Muscle layer of duodenum (tissue), 2 donors: ENCODE measurements around the gene EDIL3.

Experiments used
- H3K27ac ChIP-seq: one replicate; pipeline ENCODE4 v1.7.0; 2013; ENCODE audit warnings: mild to moderate bottlenecking, low read length
- H3K27me3 ChIP-seq: one replicate; pipeline ENCODE4 v1.7.0; 2013; ENCODE audit warnings: low read depth, mild to moderate bottlenecking, control low read depth, low read length
- H3K36me3 ChIP-seq, 2 donors: one replicate each; pipeline ENCODE4 v1.7.0; 2013; ENCODE audit warnings: low read length in 2 of 2, control low read depth in 1 of 2, mild to moderate bottlenecking in 1 of 2; ENCODE audit not compliant: insufficient read depth in 2 of 2, control insufficient read depth in 1 of 2
- H3K4me1 ChIP-seq, 2 donors: one replicate each; pipeline ENCODE4 v1.7.0; 2013; ENCODE audit warnings: low read length in 2 of 2, mild to moderate bottlenecking in 2 of 2, control low read depth in 1 of 2, moderate library complexity in 1 of 2; ENCODE audit not compliant: insufficient read depth in 2 of 2, control insufficient read depth in 1 of 2
- H3K4me3 ChIP-seq, 2 donors: one replicate each; pipeline ENCODE4 v1.7.0; 2013; ENCODE audit warnings: low read length in 2 of 2, low read depth in 1 of 2, mild to moderate bottlenecking in 1 of 2
- H3K9me3 ChIP-seq, 2 donors: one replicate each; pipeline ENCODE4 v1.7.0; 2013; ENCODE audit warnings: low read length in 2 of 2, control low read depth in 1 of 2, mild to moderate bottlenecking in 1 of 2; ENCODE audit not compliant: control insufficient read depth in 1 of 2
- donor health status: healthy.

Gene EDIL3

GRCh38 chr5:84274585-84275468 lies 109.9 kb downstream of the EDIL3 start:
- Histone ChIP-seq H3K27me3 (no peaks in the 10 kb centered on the region), H3K9me3 (no peaks in the 10 kb centered on the region), H3K4me1 (no peaks in the 10 kb centered on the region), H3K27ac (no peak overlapping the region), H3K36me3 (no peaks in the 10 kb centered on the region), H3K4me3 (no peak overlapping the region)

DNA sequence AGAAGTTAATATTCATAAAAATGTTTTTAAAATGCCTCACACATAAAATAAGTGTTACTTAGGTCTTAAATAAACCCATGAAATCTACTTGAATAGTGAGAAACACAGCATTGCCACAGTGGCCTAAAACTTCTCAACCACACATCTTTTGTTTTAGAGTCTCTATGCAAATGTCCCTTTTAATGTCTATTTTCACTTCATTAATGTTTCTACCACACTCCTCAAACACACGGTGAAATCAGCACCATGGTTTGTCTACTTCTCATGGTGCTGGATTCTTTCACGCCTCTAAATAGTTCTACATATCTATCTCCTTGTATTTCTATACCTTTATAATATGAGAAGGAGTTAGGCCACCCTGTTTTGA lies 111.2 kb downstream of the EDIL3 start:
- H3K36me3 ChIP-seq: no peaks in the 10 kb centered on the region
- H3K27me3 ChIP-seq: no peaks in the 10 kb centered on the region
- no peak overlapping the region for H3K27ac ChIP-seq
- H3K4me3 ChIP-seq: no peak overlapping the region
- no peaks in the 10 kb centered on the region for H3K4me1 ChIP-seq
- H3K9me3 ChIP-seq: no peaks in the 10 kb centered on the region

- Histone ChIP-seq H3K36me3 (no peaks in the 10 kb centered on the region), H3K27me3 (no peaks in the 10 kb centered on the region), H3K4me3 (no peak overlapping the region), H3K27ac (no peak overlapping the region), H3K9me3 (no peaks in the 10 kb centered on the region), H3K4me1 (no peaks in the 10 kb centered on the region)
These were observed 111.7 kb downstream of the EDIL3 start for GRCh38 chr5:84272771-84273516.

GRCh38 chr5:84265739-84266550 lies 118.7 kb downstream of the EDIL3 start:
- Histone ChIP-seq H3K36me3 (no peaks in the 10 kb centered on the region), H3K4me1 (no peaks in the 10 kb centered on the region), H3K9me3 (no peaks in the 10 kb centered on the region), H3K4me3 (no peak overlapping the region), H3K27ac (no peak overlapping the region), H3K27me3 (no peaks in the 10 kb centered on the region)

DNA sequence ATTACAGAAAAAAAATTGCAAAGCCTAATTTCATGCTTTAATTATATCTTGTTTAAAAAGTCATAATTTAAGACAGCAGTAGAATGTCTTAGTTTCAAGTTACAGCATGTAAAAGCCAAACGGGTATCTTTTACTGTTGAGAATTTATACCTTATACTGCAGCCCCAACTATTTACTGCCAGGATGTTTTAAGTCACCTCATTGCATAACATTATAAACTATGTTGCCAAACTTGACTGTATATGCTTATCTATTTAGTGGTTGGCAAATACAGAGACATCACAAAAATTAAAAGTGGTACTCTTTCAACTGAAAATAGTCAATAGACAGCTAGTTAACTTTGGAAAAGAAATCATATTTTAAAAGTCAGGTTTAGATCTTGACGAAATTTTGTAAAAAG lies 119.5 kb downstream of the EDIL3 start:
- no peaks in the 10 kb centered on the region for H3K27me3 ChIP-seq
- H3K36me3 ChIP-seq: no peaks in the 10 kb centered on the region
- no peaks in the 10 kb centered on the region for H3K4me1 ChIP-seq
- no peak overlapping the region for H3K4me3 ChIP-seq
- no peak overlapping the region for H3K27ac ChIP-seq
- H3K9me3 ChIP-seq: no peaks in the 10 kb centered on the region

DNA sequence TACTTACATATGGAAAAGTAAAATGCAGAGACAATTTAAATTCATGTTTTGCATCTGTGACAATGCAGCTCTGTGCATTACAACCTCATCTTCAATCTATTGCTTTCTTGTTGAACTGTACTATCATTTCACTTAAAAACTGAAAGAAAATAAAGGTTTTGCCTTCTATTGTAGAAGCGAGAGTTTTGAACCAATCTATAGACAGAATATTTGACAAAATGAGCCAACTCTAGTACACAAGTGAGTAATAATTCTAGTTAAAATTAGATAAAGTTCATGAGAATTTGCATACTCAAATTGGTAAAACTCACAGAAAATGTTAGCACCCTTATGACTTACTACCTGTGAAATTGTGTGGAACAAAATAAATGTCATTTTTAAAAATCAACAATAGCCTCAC lies 123.7 kb downstream of the EDIL3 start:
- Histone ChIP-seq H3K36me3 (no peaks in the 10 kb centered on the region), H3K4me3 (no peak overlapping the region), H3K9me3 (no peaks in the 10 kb centered on the region), H3K4me1 (no peaks in the 10 kb centered on the region), H3K27me3 (no peaks in the 10 kb centered on the region), H3K27ac (no peak overlapping the region)

DNA sequence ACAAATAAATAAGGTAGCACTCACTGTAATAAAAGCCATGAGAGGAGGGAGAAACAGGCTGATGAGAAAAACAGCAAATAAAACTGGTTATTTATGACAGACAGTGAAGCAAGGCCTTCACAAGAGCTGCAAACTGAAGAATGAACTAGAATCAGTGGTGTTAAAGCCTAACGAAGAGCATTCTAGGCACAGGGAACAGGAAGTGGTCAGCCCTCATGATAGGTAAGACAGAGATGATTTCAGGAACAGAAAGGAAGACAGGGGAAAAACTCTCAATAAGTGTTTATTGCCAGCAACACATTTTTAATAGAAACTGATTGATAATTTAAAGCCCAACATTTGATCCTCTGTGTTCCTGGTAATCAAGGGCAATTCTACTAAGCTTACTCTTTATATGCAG lies 124.5 kb downstream of the EDIL3 start:
- Histone ChIP-seq H3K27me3 (no peaks in the 10 kb centered on the region), H3K36me3 (no peaks in the 10 kb centered on the region), H3K4me3 (no peak overlapping the region), H3K4me1 (no peaks in the 10 kb centered on the region), H3K9me3 (no peaks in the 10 kb centered on the region), H3K27ac (no peak overlapping the region)

DNA sequence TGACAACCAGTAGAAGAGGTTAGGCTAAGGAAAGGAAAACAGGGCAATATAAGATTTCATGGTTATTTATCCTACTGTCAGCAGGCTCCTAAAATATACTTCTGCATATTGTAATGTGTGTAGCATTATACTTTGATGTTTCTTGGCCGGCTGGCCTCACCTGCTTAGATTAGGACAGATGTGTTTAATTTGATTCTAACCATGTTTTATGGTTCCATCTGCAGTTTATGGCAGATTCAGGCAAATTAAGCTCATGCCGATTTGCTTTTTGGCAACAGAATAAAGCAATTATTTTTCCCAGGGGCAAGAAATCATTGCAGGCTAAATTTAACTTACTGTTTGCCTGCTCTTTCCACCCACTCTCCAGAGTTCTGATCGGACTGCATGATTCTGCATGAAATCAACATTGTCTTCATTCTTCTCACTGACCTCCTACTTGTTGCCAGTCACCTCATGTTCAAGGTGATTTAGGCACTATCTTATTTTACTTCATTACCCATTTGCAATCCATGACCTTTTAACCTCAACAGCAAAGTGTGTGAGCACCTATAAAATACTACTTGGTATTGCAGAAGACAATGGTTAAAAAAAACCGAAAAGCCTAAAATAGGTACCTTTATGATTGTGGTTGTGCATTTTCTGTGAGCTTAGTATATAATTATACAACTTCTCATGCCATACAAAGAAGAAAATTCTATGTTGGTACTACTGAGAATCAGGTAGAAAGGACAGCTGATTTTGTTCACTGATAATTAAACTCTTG lies 125.2 kb downstream of the EDIL3 start:
- H3K4me1 ChIP-seq: no peaks in the 10 kb centered on the region
- no peak overlapping the region for H3K4me3 ChIP-seq
- no peaks in the 10 kb centered on the region for H3K9me3 ChIP-seq
- H3K27ac ChIP-seq: no peak overlapping the region
- no peaks in the 10 kb centered on the region for H3K27me3 ChIP-seq
- no peaks in the 10 kb centered on the region for H3K36me3 ChIP-seq

DNA sequence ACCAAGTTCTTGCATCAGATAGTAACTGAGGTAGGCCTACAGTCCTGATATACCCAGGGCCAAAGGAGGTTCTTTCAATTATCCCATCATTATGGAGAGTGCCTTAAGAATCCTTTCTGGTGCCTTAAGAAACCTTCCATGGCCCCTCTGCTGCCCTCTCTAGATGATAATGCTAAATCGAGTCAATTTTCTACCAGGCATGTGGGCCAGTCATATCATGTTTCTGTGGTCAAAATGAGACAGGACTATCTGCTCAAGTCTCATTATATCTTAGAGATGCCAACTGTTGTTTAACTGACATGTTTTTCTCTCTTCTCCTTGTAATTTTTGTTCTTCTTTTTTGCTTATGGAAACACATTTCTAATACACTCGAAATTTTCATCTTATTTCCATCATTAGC lies 127.6 kb downstream of the EDIL3 start:
- Histone ChIP-seq H3K27me3 (no peaks in the 10 kb centered on the region), H3K9me3 (no peaks in the 10 kb centered on the region), H3K4me3 (no peak overlapping the region), H3K4me1 (no peaks in the 10 kb centered on the region), H3K36me3 (no peaks in the 10 kb centered on the region), H3K27ac (no peak overlapping the region)

DNA sequence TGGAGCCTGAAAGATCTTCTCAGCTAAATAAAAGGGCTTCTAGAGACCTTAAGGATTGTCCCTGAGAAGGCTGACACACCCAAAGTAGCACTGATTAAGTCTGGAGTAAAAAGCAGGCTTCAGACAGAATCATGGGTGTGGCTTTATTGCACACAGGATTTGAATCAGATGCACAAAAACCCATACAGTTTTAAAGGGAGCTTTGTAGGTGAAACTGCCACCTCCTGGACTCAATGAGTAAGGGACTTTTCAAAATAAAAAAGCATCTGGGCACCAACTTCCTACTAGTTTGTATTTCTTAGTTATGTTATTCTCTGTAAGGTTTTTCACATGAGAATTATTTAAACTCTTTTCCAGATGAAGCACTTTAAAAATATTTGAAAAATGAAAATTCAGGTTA lies 129.4 kb downstream of the EDIL3 start:
- no peaks in the 10 kb centered on the region for H3K36me3 ChIP-seq

GRCh38 chr5:84253946-84254345 lies 130.7 kb downstream of the EDIL3 start:
- H3K27ac ChIP-seq: no peak overlapping the region
- H3K4me1 ChIP-seq: no peaks in the 10 kb centered on the region
- H3K9me3 ChIP-seq: no peaks in the 10 kb centered on the region
- H3K4me3 ChIP-seq: no peak overlapping the region
- no peaks in the 10 kb centered on the region for H3K27me3 ChIP-seq
- H3K36me3 ChIP-seq: no peaks in the 10 kb centered on the region

More for the DNA sequence above, 129.4 kb downstream of the EDIL3 start:
- Histone ChIP-seq H3K9me3 (no peaks in the 10 kb centered on the region), H3K27ac (no peak overlapping the region), H3K4me1 (no peaks in the 10 kb centered on the region), H3K27me3 (no peaks in the 10 kb centered on the region), H3K4me3 (no peak overlapping the region)
